GM19099 (cell line): Measurements from ENCODE around the gene RPP30.

Experiments
- POLR2A ChIP-seq: IDR thresholded peaks from 3 replicates; pipeline ENCODE4 v1.6.1; 2011; ENCODE audit warnings: low read depth; ENCODE audit not compliant: insufficient read length; ENCODE audit errors: extremely low read depth

The RPP30 gene

GRCh38 chr10:90871766-90872647 lies at the start of gene RPP30:
Gene RPP30 (plus strand): TSS chr10:90871974. CDS start chr10:90871987, 13 bp downstream.
- peak; percentile 81 for TF ChIP-seq POLR2A

- TF ChIP-seq POLR2A = no peak
These were observed 49.3 kb upstream of the RPP30 start for GRCh38 chr10:90822508-90822907.

- no peak for TF ChIP-seq POLR2A
These were observed 39.7 kb upstream of the RPP30 start for GRCh38 chr10:90832111-90832510.

GRCh38 chr10:90834326-90834725 lies 37.4 kb upstream of the RPP30 start:
- no peak for TF ChIP-seq POLR2A

- no peak for TF ChIP-seq POLR2A
These were observed 34.3 kb upstream of the RPP30 start for GRCh38 chr10:90837486-90837885.

- TF ChIP-seq POLR2A = no peak
These were observed 29.0 kb upstream of the RPP30 start for GRCh38 chr10:90842725-90843124.

GRCh38 chr10:90845726-90846125 lies 26.0 kb upstream of the RPP30 start:
- TF ChIP-seq POLR2A = no peak

GRCh38 chr10:90846746-90847145 lies 25.0 kb upstream of the RPP30 start:
- no peak for TF ChIP-seq POLR2A

- no peak for TF ChIP-seq POLR2A
These were observed 24.3 kb upstream of the RPP30 start for GRCh38 chr10:90847436-90847835.

- TF ChIP-seq POLR2A = no peak
These were observed 21.6 kb upstream of the RPP30 start for GRCh38 chr10:90849956-90850749.

GRCh38 chr10:90855126-90855525 lies 16.6 kb upstream of the RPP30 start:
- TF ChIP-seq POLR2A = no peak

GRCh38 chr10:90856261-90856660 lies 15.5 kb upstream of the RPP30 start:
- TF ChIP-seq POLR2A = no peak

GRCh38 chr10:90856964-90857634 lies 14.7 kb upstream of the RPP30 start:
- TF ChIP-seq POLR2A = no peak

GRCh38 chr10:90857635-90858460 lies 13.9 kb upstream of the RPP30 start, which contains the start of gene HTR7:
Gene HTR7 (minus strand): TSS chr10:90858039. CDS start chr10:90857671, 368 bp downstream.
- TF ChIP-seq POLR2A = no peak
